Epidermal melanocyte (primary cell): ENCODE results near the gene ZBTB7C.

Source experiments
- DNase-seq: peaks from one replicate; pipeline ENCODE4 v3.0.0; 2011; ENCODE audit warnings: low spot score; ENCODE audit not compliant: insufficient read length

Gene ZBTB7C

DNA sequence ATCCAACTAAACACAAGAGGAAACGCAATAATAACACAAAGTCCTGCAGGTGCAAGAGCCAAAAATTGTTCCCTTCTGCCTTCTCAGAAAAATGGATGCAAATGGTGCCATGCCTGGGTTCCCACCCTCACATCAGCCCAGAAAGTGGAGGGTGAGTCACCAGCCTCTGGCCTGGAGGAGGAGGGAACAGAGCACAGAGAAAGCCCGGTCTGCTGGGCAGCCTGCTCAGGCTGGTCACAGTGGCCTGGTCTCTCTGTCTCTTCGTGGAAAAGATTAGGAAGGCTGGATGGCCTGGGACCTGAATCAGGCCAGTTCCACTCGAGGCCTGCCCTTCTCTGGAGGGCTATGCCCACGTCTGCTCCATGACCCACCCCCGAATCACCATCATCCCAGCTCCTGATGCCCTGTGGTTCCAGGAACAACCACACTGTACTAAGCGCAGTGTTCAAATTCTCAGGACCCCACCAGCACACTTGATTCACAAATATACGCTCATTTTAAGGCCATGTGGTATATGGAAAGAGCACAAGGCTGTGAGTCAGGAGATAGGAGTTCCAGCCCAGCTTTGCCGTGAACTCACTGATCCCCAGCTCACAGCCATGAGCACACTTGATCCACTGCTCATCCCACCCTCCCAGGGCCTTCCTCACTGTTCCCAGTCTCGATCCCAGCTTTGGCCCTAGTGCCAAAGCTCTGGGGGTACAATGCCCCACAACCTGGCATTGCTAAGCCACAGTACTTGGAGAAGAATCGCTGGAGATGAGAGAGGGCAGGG lies 82.1 kb downstream of the ZBTB7C start:
- DNase-seq: no peak

DNA sequence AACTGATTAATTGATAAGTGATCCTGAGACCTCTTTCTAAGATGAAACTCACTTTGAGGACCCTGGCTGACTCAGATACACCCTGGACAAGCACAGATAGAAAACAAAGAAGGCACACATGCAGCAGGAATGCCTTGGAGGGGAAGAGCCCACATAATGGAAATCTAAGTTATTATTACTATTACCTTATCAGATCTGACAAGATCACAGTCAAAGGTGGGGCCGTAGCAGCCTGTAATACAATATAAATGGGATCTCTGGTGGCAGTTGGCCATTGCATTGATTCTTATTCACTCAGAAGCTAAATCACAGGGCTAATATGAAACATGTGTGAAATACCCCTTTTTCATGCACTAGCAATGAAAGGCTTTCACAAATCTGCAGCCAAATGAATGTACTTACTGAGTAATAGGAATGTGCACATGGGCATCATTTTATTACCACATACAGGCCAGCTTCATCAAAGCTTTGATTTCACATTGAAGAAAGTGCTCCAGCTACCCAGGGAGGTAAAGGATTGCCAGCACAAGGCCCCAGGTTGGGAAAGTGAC lies 84.0 kb downstream of the ZBTB7C start:
- DNase-seq: no peak

DNA sequence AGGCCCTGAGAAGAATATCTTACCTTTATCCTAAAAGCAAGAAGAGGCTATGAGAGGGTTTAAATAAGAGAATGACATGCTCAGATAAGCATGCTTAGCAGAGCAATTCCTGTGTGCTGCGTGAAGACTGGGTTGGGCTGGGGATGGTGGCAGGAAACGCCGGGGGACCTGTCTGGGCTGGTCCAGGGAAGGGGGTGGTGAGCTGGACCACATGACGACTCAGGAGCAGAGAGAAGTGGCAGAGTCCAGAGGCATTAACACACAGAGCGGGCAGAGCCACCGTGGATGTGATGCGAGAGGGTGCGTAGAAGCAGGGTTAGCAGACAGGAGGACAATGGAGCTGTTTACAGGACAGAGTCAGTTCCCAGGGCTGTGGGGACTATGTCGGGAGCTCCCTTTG lies 84.5 kb downstream of the ZBTB7C start:
- no peak for DNase-seq

DNA sequence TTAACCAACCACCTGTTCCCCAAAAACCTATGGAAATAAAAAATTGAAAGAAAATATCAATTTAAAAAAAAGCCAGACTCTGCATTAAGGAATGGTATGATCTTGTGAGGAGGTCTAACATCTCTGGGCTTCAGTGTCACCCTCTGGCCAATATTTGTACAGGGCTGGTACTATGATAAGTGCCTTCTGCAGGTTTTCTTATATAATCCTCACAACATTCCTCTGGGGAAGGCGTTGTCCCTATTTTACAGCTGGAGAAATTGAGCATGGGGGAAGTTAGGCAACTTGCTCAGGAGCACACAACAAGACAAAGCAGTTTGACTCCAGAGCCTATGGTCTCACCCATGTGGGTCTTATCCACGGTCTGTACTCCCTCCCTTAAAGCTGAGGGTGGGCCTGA lies 86.0 kb downstream of the ZBTB7C start:
- no peak for DNase-seq

DNA sequence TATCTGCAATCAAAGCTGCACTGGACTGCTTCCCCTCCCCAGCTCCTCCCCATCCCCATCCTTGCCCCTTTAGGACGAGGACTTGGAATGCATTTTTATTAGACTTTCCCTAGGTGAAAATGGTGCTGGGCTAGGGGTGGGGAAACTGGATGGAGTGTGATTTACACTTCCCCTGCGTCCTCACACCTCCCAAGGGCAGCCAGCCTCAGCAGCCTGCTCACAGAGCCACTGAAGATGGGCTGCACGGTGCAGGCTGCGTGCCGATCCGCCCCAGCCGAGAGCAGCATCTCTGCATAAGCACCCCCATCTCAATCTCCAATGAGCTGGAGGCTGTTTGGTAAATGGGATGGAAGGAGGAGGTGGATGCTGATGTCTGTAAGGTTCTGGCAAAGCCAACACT lies 87.6 kb downstream of the ZBTB7C start:
- DNase-seq: no peak

DNA sequence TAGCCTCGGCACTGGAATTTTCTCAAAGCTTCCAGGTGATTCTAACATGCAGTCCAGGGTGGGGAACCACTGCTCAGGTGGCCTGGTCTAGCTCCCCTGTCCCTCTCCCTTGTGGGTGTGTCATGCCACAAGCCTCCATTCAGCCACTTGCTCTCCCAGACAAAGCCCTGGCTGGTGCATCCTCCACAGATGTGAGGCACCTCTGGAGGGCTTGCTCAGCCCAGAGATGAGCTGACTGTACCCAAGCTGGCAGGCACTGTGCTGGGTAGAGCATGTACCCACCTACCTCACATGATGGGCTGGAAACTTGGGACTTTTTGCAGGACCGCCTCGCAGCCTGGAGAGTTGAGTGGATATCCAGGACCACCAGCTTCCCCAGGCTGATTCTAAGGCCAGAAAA lies 88.1 kb downstream of the ZBTB7C start:
- DNase-seq: no peak

DNA sequence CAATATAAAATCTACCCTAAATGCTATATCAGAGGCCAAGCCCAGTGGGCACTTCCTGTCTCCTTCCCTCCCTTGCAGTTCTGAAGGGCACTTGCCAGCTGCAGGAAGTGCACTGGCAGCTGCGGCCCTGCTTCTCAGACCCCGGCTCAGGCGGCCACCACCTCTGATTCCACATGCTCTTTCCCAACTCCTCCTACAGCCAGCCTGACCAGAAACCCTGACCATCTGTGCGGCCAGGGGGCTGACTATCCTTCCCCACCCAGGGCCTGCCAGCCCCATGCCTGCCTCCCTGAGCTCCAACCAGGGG lies 88.6 kb downstream of the ZBTB7C start:
- no peak for DNase-seq

DNA sequence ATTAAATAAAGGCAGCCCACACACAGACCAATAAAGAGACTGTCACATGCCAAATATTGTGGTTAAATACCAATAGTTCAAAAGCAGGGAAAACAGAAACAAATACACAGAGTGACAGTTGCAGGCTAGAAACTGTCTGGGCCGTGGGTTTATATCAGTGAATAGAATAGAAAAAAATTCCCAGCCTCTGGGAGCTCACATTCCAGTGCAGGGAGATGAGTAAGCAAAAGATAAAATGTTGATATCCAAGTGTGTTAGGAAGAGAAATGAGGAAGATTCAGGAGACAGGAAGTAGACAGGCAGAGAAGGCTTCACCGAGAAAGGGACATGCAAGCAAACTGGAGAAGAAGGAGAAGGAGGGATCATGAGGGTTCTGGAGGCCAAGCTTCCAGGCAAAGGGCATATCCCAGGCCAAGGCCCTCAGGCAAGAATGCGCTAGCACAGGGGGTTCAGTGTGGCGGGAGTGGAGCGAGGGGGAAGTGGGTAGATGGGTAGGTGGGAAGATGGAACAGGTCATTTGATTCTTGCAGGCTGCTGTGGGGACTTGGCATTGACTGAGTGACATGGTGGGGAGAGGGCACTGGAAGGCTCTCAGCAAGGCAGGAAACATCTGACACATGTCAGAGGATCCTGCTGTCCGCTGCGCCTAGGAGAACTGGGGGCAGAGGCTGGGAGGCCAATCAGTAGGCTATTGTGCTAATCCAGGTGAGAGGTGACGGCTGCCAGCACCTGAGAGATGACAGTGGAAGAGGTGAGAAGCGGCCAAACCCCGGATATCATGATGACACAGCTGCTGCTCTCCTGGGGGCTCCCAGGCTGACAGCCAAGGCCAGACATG lies 89.2 kb downstream of the ZBTB7C start:
- DNase-seq: no peak

DNA sequence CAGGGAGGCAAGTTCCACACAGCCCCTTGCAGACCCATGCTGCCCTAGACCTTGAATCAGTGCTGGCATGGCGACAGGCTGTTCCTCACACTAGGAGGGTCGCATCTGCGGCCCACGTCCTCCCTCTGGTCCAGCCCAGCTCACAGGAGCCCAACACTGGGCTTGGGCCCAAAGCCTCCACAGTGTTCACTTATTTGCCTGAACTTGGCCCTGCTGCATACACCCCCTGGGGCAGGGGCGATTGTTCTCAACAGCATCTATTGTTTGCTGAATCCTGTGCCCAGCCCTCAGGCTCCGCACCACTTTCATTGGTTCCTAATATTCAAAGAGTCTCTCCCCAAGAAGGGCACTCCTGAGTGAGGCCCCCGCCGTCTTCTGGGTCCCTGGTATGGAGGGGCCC lies 90.7 kb downstream of the ZBTB7C start:
- no peak for DNase-seq

DNA sequence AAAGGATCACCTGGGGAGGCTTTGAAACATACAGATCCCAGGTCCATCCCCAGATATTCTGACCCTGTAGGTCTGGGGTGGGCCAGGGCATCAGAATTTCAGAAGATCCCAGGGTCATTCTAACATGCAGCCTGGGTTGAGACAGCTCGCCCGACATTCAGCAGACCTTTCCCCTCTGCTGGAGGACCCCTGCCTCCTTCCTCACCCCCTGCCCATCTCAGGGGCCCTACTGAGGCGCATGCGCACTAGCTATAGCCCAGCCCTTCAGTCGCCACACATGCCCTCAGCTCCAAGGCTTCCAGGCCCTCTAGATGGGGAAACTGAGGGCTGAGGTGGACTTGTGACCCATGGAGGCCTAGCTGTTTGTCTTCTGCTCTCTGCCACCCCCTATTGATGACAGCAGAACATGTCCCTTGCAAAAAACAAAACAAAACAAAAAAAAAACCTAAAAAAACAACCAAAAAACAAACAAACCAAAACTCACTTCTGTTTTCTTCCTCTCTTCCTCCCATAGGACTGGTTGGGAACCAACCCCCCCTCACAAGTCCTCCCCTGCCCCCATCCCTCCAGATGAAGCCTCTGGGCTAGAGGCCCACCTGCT lies 91.3 kb downstream of the ZBTB7C start:
- no peak for DNase-seq

DNA sequence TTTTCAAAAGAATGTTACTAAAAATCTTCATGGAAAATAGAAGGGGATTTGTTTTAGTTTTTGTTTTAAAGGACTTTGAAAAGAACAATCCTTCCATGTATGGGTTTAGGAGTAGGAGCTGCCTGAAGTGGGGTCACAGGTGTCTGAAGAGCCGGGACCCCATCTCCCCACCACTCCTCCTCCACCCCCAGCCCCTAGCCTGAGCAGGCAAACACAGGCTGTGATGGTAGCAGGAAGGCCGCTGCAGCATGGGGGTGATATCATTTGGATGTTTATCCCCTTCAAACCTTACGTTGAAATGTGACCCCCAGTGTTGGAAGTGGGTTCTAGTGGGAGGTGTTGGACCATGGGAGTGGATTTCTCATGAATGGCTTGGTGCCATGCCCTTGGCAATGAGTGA lies 93.0 kb downstream of the ZBTB7C start:
- no peak for DNase-seq

DNA sequence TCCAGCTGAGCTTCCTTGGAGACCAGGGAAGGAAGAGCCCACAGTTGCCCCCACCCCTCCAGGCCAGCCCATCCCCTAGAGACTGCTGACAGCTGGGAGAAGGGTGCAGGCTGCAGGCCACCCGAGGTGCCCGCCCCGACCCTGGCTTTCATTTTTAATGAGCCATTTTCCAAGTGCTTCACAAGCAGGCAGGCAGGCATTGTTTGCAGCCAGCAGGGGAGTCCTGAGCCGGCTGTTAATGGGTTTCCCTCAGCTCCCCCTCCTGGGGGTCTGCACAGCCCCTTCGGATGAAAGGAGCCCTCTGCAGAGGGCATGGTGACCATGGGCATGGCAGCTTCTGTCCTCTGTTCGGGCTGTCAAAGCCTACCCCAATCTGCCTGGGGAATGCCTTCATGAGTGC lies 94.5 kb downstream of the ZBTB7C start:
- no peak for DNase-seq

DNA sequence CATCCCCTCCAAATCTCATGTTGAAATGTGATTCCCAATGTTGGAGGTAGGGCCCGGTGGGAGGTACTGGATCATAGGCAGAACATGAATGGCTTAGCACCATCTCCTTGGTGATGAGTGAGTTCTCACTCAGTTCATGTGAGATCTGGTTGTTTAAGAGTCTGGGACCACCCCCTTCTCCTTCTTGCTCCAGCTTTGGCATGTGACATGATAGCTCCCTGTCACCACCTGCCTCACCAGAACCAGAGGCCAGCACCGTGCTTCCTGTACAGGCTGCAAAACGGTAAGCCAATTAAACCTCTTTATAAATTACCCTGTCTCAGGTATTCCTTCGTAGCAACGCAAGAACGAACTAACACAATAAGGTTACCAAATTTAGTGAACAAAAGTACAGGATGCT lies 95.4 kb downstream of the ZBTB7C start:
- no peak for DNase-seq

DNA sequence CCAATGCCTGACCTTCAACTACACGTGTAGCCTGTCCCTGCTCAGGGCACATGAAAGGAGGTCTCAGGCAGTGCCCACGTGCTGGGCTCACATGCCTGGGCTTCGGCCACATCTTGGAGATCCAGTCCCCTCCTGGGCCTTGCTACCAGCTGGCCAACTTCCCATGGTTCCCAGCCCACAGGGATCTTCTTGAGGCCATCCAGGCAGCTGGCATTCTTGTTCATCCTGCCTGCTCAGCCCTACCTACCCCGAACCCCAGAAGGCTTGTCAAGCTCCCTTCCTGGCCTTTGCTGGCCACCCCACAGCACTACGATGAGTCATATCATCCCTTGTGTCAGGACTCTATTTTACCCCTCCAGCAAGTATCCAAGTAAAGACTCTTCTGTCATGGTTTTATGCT lies 97.1 kb downstream of the ZBTB7C start:
- no peak for DNase-seq

DNA sequence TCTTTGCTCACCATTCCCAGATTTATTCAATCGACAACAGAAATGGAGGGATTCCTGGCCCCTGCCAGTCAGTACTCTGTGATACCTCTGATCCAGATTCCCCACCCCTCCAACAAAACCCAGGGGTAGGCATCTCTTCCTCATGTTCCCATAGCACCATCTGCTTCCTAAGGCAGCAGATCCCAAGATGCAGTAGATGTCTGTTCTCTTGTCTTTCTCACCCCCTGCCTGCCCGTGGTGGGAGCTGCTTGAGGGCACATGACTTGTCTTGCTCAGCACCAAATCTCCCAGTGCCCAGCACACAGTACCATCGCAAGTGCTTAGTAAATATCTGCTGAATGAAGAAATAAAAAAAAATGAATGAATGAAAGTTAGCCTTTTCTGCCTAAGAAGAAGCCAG lies 98.2 kb downstream of the ZBTB7C start:
- DNase-seq: no peak

DNA sequence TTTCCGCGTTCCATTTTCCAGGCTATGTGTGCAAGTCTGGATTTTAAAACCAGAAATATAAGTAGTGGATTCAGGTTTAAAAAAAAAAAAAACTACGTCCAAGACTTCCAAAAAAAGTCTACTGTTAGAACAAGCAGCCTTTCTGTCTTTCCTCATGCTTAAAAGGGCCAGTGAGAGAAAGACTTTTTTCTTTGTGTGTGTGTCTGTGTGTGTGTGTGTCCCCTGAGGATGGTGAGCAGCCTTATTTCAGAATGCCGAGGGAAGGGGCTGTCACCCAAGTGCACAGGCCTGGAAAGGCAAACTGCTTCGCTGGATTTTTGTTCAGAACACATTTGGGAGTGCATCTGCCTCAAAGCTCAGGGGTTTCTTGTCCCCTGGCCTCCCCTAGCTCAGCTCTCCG lies 98.8 kb downstream of the ZBTB7C start:
- DNase-seq: no peak

DNA sequence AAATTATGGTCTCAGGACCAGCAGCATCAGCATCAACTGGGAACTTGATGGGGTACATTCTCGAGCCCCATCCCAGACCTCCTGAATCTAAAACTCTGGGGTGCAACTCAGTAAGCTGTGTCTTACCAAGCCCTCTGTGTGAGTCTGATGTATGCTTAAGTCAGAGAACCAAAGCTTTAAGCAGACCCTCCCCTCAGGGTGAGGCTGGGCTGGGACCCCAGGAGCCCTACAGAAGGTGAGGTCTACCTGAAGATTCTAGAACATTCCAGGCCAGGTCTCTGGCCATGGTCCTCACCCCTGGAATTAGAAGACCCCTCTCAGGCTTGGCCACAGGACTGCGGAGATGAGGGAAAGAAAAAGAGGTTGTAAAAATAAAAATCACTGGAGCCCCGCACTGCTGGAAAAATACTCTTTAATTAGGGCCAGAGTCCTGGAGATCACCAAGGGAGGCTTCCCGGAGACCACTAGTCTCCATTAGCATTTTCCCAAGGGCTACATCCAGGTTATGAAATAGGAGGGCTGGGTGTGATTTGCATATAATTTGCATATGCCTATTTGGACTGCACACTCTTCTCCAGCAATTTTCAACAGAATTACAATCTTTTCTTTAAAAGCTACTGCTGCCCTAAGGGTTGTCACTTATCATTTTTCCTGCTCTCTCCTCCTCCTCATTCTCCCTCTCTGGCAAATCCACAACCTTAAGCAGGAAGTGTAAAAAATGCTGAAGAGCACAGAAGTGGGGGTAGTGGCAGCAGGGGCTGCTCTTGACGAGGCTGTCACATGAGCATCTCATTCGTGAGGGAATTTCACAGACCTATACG lies 100.2 kb downstream of the ZBTB7C start:
- DNase-seq: no peak

DNA sequence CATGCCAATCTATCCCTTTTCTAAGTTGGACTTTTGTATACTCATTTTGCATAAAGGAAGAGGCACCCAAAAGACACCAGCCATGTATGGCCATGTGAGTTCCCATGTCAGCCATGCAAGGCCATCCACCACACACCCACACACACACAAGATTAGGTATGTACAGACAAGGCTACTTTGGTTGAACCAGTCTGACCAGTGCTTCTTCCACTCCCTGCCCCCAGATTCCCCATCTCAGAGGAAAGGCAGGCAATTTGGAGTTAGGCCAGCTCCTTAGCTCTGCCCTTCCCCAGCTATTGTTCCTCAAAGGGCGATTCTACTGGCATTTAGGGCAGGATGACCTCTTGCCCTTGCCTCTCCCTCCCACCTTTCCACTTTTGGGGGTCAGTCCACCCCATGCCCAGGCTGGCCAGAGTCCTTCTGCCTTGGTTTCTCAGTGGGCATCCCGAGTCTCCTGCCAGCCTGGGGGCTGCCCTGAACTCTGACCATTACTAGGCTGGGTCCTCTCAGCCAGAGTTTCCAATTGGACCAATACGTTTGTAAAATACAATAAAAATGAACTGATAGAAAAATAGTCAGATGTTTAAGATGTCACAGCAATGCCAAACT lies 101.1 kb downstream of the ZBTB7C start:
- DNase-seq: no peak

DNA sequence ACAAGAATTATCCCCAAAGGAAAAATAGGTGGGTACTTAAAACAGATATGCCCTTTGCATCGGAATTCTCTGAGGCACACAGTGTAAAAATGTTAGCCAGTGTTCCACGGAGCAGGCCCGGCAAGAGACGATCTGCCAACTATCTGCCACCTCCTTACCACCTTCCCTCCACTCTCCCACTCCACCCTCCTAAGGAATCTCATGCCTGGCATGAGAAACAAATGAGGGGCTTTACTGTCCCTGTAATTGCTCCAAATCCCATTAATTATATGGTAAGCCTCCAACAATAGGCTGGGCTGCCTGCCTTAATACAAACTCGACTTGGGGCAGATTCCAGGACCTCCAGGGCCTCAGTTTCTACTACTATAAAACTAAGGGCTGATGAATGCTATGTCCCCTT lies 102.3 kb downstream of the ZBTB7C start:
- no peak for DNase-seq

DNA sequence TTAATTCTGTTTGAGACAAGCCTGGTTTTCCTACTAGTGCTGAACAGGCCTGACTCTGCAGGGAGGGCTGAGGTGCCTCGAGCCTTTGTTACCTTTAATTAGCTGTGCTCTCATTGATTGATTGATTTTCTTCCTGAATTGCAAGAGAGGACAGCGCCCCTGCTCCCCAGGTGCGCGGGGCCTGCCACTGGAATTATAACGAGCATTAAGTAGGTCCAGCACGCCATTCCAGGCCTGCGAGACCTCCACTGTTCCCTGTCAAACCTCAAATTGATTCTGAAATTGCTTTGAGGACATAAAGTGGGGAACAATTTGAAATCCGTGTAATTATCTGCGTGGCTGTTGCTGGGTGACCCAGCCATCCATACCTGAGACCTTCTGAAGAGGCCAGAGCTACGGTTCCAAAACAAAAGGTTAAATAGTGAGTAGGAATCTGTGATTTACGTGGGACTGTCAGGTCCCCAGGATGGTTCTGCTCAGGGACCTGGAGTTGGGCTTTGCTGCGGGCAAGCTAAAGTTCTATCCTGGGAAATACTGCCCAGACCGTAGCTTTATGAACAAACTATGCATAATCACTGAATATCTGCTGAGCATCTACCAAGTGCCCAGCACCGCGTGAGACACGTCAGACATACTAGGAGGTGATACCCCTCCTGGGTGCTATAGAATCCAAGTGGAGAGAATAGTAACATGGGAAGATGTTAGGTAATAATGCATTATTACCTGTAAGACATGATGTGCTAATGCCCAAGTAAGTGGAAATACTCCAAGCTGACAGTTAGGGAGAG lies 104.1 kb downstream of the ZBTB7C start:
- no peak for DNase-seq
